Activated naive CD8-positive, alpha-beta T cell treated with anti-CD3 and anti-CD28 coated beads, Interleukin-2, amount 10 ng/mL, durations not matched to agents 7 days and 5 days (primary cell): ENCODE results near the gene CRACDL. TPM values are rescaled to one million over a fixed set of nuclear protein-coding genes. Genes with fewer than 3 reads are reported as not detected.

Source experiments
- ATAC-seq: fragments of 150-1000 bp; cut with Tn5 transposase; one replicate; pipeline ENCODE4 v1.10.0; 2021; ENCODE audit warnings: low read depth, moderate library complexity
- POLR2A ChIA-PET: fragments of 350-600 bp; sonication (Branson Sonifier 250); formaldehyde crosslinking; loops from one replicate; lab custom pipeline; 2021; ENCODE audit warnings: antibody characterized with exemption; lab: Charles Lee
- DNase-seq: peaks from one replicate; pipeline ENCODE4 v3.0.0; 2021
- H3K27ac Mint-ChIP-seq: one replicate; pipeline ENCODE4 v1.8.0; 2022; ENCODE audit warnings: mild to moderate bottlenecking, mixed read lengths
- H3K27me3 Mint-ChIP-seq: one replicate; pipeline ENCODE4 v1.8.0; 2022; ENCODE audit warnings: mild to moderate bottlenecking, moderate library complexity, mixed read lengths
- H3K36me3 Mint-ChIP-seq: one replicate; pipeline ENCODE4 v1.8.0; 2021; ENCODE audit warnings: mild to moderate bottlenecking, mixed read lengths
- H3K4me1 Mint-ChIP-seq: one replicate; pipeline ENCODE4 v1.8.0; 2021; ENCODE audit warnings: mixed read lengths
- H3K4me3 Mint-ChIP-seq: one replicate; pipeline ENCODE4 v1.8.0; 2022; ENCODE audit warnings: mild to moderate bottlenecking, moderate library complexity, mixed read lengths
- H3K9me3 Mint-ChIP-seq: one replicate; pipeline ENCODE4 v1.8.0; 2021; ENCODE audit warnings: mixed read lengths
- total RNA-seq, 2 experiments: library from RNA; stranded (reverse); gene quantifications; one replicate each; pipeline ENCODE4 v1.2.3, GENCODE V29; 2021

CRACDL gene
- total RNA-seq, 2 experiments from 2014 or later: 0.61 to 2.3 TPM

- POLR2A ChIA-PET: no interaction called here
- no peak overlapping the region for H3K27ac Mint-ChIP-seq
- no peak for ATAC-seq
- no peak overlapping the region for H3K4me3 Mint-ChIP-seq
- peaks cover 10% of the 10 kb centered on the region for H3K9me3 Mint-ChIP-seq
- DNase-seq: no peak
- no peaks in the 10 kb centered on the region for H3K27me3 Mint-ChIP-seq
- peaks cover 6% of the 10 kb centered on the region for H3K4me1 Mint-ChIP-seq
- peaks cover 9% of the 10 kb centered on the region for H3K36me3 Mint-ChIP-seq
Measured at GRCh38 chr2:98778741-98779483, 157.1 kb downstream of the CRACDL start.

- H3K4me3 Mint-ChIP-seq: no peak overlapping the region
- ATAC-seq (no peak), DNase-seq (no peak)
- peaks cover 13% of the 10 kb centered on the region for H3K4me1 Mint-ChIP-seq
- H3K27ac Mint-ChIP-seq: no peak overlapping the region
- peaks cover 9% of the 10 kb centered on the region for H3K36me3 Mint-ChIP-seq
- POLR2A ChIA-PET: no interaction called here
- H3K27me3 Mint-ChIP-seq: no peaks in the 10 kb centered on the region
- H3K9me3 Mint-ChIP-seq: peaks cover 10% of the 10 kb centered on the region
Measured at GRCh38 chr2:98778151-98778550, 157.9 kb downstream of the CRACDL start.

- no peak overlapping the region for H3K4me3 Mint-ChIP-seq
- H3K36me3 Mint-ChIP-seq: peaks cover 9% of the 10 kb centered on the region
- POLR2A ChIA-PET: no interaction called here
- no peak for DNase-seq
- H3K27me3 Mint-ChIP-seq: no peaks in the 10 kb centered on the region
- no peak for ATAC-seq
- H3K9me3 Mint-ChIP-seq: peaks cover 10% of the 10 kb centered on the region
- peaks cover 18% of the 10 kb centered on the region for H3K4me1 Mint-ChIP-seq
- H3K27ac Mint-ChIP-seq: no peak overlapping the region
Measured at GRCh38 chr2:98777710-98778109, 158.3 kb downstream of the CRACDL start.

- POLR2A ChIA-PET: no interaction called here
- no peaks in the 10 kb centered on the region for H3K27me3 Mint-ChIP-seq
- H3K27ac Mint-ChIP-seq: no peak overlapping the region
- DNase-seq (no peak), ATAC-seq (no peak)
- peaks cover 23% of the 10 kb centered on the region for H3K4me1 Mint-ChIP-seq
- H3K4me3 Mint-ChIP-seq: no peak overlapping the region
- peaks cover 7% of the 10 kb centered on the region for H3K9me3 Mint-ChIP-seq
- peaks cover 6% of the 10 kb centered on the region for H3K36me3 Mint-ChIP-seq
Measured at GRCh38 chr2:98777076-98777475, 158.9 kb downstream of the CRACDL start.

- H3K4me3 Mint-ChIP-seq: no peak overlapping the region
Measured at GRCh38 chr2:98776136-98776535, 159.9 kb downstream of the CRACDL start.

GRCh38 chr2:98775146-98775986 lies 160.7 kb downstream of the CRACDL start:
- Mint-ChIP-seq H3K4me1 (peaks cover 36% of the 10 kb centered on the region), H3K36me3 (peaks cover 4% of the 10 kb centered on the region), H3K9me3 (peaks cover 2% of the 10 kb centered on the region), H3K4me3 (no peak overlapping the region), H3K27me3 (no peaks in the 10 kb centered on the region), H3K27ac (peak overlapping the region; percentile 6)
- POLR2A ChIA-PET: no interaction called here
- no peak for ATAC-seq
- no peak for DNase-seq

More at GRCh38 chr2:98776136-98776535, 159.9 kb downstream of the CRACDL start:
- Mint-ChIP-seq H3K27me3 (no peaks in the 10 kb centered on the region), H3K9me3 (peaks cover 2% of the 10 kb centered on the region), H3K27ac (no peak overlapping the region), H3K4me1 (peaks cover 31% of the 10 kb centered on the region), H3K36me3 (peaks cover 3% of the 10 kb centered on the region)
- POLR2A ChIA-PET: no interaction called here
- ATAC-seq: no peak
- no peak for DNase-seq

- peaks cover 2% of the 10 kb centered on the region for H3K9me3 Mint-ChIP-seq
- H3K27me3 Mint-ChIP-seq: no peaks in the 10 kb centered on the region
- H3K36me3 Mint-ChIP-seq: peaks cover 3% of the 10 kb centered on the region
- DNase-seq (no peak), ATAC-seq (no peak)
- H3K4me3 Mint-ChIP-seq: peak overlapping the region; percentile 4
- POLR2A ChIA-PET: interaction anchor here (1.5 kb wide), 1 partner anchor 44 kb away, joined by 3 read pairs; no protein-coding TSS in a partner anchor
- H3K4me1 Mint-ChIP-seq: peaks cover 46% of the 10 kb centered on the region
- peak overlapping the region; percentile 100 for H3K27ac Mint-ChIP-seq
Measured at GRCh38 chr2:98773907-98774306, 162.1 kb downstream of the CRACDL start.

- peak overlapping the region; percentile 100 for H3K27ac Mint-ChIP-seq
- DNase-seq: no peak
- H3K4me3 Mint-ChIP-seq: peak overlapping the region; percentile 98
- H3K9me3 Mint-ChIP-seq: no peaks in the 10 kb centered on the region
- POLR2A ChIA-PET: interaction anchor here (1.5 kb wide), 1 partner anchor 43 kb away, joined by 3 read pairs; no protein-coding TSS in a partner anchor
- peaks cover 5% of the 10 kb centered on the region for H3K36me3 Mint-ChIP-seq
- H3K4me1 Mint-ChIP-seq: peaks cover 53% of the 10 kb centered on the region
- ATAC-seq: no peak
- H3K27me3 Mint-ChIP-seq: no peaks in the 10 kb centered on the region
Measured at GRCh38 chr2:98773169-98773568, 162.9 kb downstream of the CRACDL start.

- Mint-ChIP-seq H3K27ac (peak overlapping the region; percentile 100), H3K4me3 (peak overlapping the region; percentile 98), H3K27me3 (no peaks in the 10 kb centered on the region), H3K4me1 (peaks cover 56% of the 10 kb centered on the region), H3K36me3 (peaks cover 6% of the 10 kb centered on the region), H3K9me3 (no peaks in the 10 kb centered on the region)
- DNase-seq (no peak), ATAC-seq (no peak)
- POLR2A ChIA-PET: interaction anchor here (1.8 to 7.2 kb wide), 5 partner anchors 8 to 123 kb away, joined by 7 to 225 read pairs (median 17); partner anchors contain the start of gene MGAT4A
Measured at GRCh38 chr2:98772536-98772935, 163.5 kb downstream of the CRACDL start.

GRCh38 chr2:98771721-98772524 lies 164.1 kb downstream of the CRACDL start:
- H3K9me3 Mint-ChIP-seq: no peaks in the 10 kb centered on the region
- peaks cover 60% of the 10 kb centered on the region for H3K4me1 Mint-ChIP-seq
- ATAC-seq (peak; percentile 70), DNase-seq (peak; percentile 72)
- H3K27ac Mint-ChIP-seq: peak overlapping the region; percentile 100
- H3K36me3 Mint-ChIP-seq: peaks cover 8% of the 10 kb centered on the region
- H3K4me3 Mint-ChIP-seq: peak overlapping the region; percentile 98
- no peaks in the 10 kb centered on the region for H3K27me3 Mint-ChIP-seq
- POLR2A ChIA-PET: interaction anchor here (0.7 to 7.2 kb wide), 24 partner anchors 8 to 325 kb away, joined by 3 to 225 read pairs (median 6); partner anchors contain the start of gene MGAT4A

GRCh38 chr2:98771264-98771663 lies 164.8 kb downstream of the CRACDL start:
- POLR2A ChIA-PET: interaction anchor here (0.6 to 7.2 kb wide), 27 partner anchors 9 to 324 kb away, joined by 3 to 225 read pairs (median 5); partner anchors contain the start of gene MGAT4A
- Mint-ChIP-seq H3K27me3 (no peaks in the 10 kb centered on the region), H3K9me3 (no peaks in the 10 kb centered on the region), H3K4me3 (peak overlapping the region; percentile 98), H3K27ac (peak overlapping the region; percentile 100), H3K36me3 (peaks cover 10% of the 10 kb centered on the region), H3K4me1 (peaks cover 62% of the 10 kb centered on the region)
- ATAC-seq: no peak
- DNase-seq: no peak

GRCh38 chr2:98769784-98770183 lies 166.2 kb downstream of the CRACDL start:
- Mint-ChIP-seq H3K4me3 (peak overlapping the region; percentile 98), H3K27me3 (no peaks in the 10 kb centered on the region), H3K9me3 (no peaks in the 10 kb centered on the region), H3K27ac (peak overlapping the region; percentile 100), H3K36me3 (peaks cover 15% of the 10 kb centered on the region), H3K4me1 (peaks cover 68% of the 10 kb centered on the region)
- POLR2A ChIA-PET: interaction anchor here (3.3 to 7.2 kb wide), 3 partner anchors 10 to 120 kb away, joined by 17 to 225 read pairs (median 48); partner anchors contain the start of gene MGAT4A
- ATAC-seq (no peak), DNase-seq (peak; percentile 41)
